GM23338 (cell line): ENCODE data around the gene REC8. TPM values are rescaled to one million over a fixed set of nuclear protein-coding genes. Genes with fewer than 3 reads are reported as not detected.
A peak's percentile ranks its signal among the peaks of the same experiment; 100 is the strongest.

Experiments used
- ATAC-seq: fragments of 200-7000 bp; cut with Tn5 transposase; 3 replicates; pipeline ENCODE4 v1.9.1; 2020
- DNase-seq: peaks from one replicate; pipeline ENCODE4 v3.0.0-alpha.2; 2015; ENCODE audit warnings: low spot score
- H2AFZ ChIP-seq: fragments of 200-600 bp; sonication (generic); 2 replicates; pipeline ENCODE4 v1.8.0; 2016; ENCODE audit warnings: antibody characterized with exemption, mild to moderate bottlenecking, moderate library complexity
- H3F3A ChIP-seq: fragments of 200-600 bp; sonication (generic); replicated peaks from 2 replicates; pipeline ENCODE4 v1.8.0; 2017; ENCODE audit warnings: antibody characterized with exemption, mixed run types, low read depth
- H3K27ac ChIP-seq: fragments of 200-600 bp; sonication (generic); 2 replicates; pipeline ENCODE4 v1.6.1; 2016; ENCODE audit warnings: low read depth
- H3K27me3 ChIP-seq: fragments of 200-600 bp; sonication (generic); 2 replicates; pipeline ENCODE4 v1.8.0; 2016; ENCODE audit warnings: mild to moderate bottlenecking, mixed run types, moderate library complexity; ENCODE audit not compliant: insufficient read depth
- H3K36me3 ChIP-seq: fragments of 200-600 bp; sonication (generic); 2 replicates; pipeline ENCODE4 v1.8.0; 2016; ENCODE audit warnings: mild to moderate bottlenecking; ENCODE audit not compliant: insufficient read depth
- H3K4me1 ChIP-seq: fragments of 200-600 bp; sonication (generic); 2 replicates; pipeline ENCODE4 v1.8.0; 2016; ENCODE audit warnings: mild to moderate bottlenecking, moderate library complexity; ENCODE audit not compliant: insufficient read depth
- H3K4me2 ChIP-seq: fragments of 200-600 bp; sonication (generic); 2 replicates; pipeline ENCODE4 v1.7.1; 2017; ENCODE audit warnings: mixed run types
- H3K4me3 ChIP-seq: fragments of 200-600 bp; sonication (generic); 2 replicates; pipeline ENCODE4 v1.6.1; 2016; ENCODE audit warnings: mixed run types
- H3K79me2 ChIP-seq: fragments of 200-600 bp; sonication (generic); replicated peaks from 2 replicates; pipeline ENCODE4 v1.8.0; 2017; ENCODE audit warnings: mild to moderate bottlenecking; ENCODE audit not compliant: insufficient read depth
- H3K9me2 ChIP-seq: fragments of 200-600 bp; sonication (generic); 2 replicates; pipeline ENCODE4 v1.8.0; 2017; ENCODE audit not compliant: insufficient read depth
- H4K20me1 ChIP-seq: fragments of 200-600 bp; sonication (generic); replicated peaks from 2 replicates; pipeline ENCODE4 v1.8.0; 2017; ENCODE audit warnings: mild to moderate bottlenecking; ENCODE audit not compliant: insufficient read depth
- H3K27ac Mint-ChIP-seq: 2 replicates; pipeline ENCODE4 v1.8.0; 2020; ENCODE audit warnings: inconsistent platforms, mild to moderate bottlenecking, moderate library complexity, mixed read lengths
- H3K27me3 Mint-ChIP-seq: 3 replicates; pipeline ENCODE4 v1.8.0; 2022; ENCODE audit warnings: low read depth, mild to moderate bottlenecking, moderate library complexity, mixed read lengths, inconsistent platforms; ENCODE audit not compliant: insufficient read depth, poor library complexity
- H3K36me3 Mint-ChIP-seq: 3 replicates; pipeline ENCODE4 v1.8.0; 2021; ENCODE audit warnings: low read depth, mild to moderate bottlenecking, inconsistent platforms, moderate library complexity, mixed read lengths
- H3K4me1 Mint-ChIP-seq: 3 replicates; pipeline ENCODE4 v1.8.0; 2020; ENCODE audit warnings: mild to moderate bottlenecking, inconsistent platforms, mixed read lengths
- H3K4me3 Mint-ChIP-seq: 3 replicates; pipeline ENCODE4 v1.8.0; 2021; ENCODE audit warnings: moderate library complexity, mild to moderate bottlenecking, inconsistent platforms, mixed read lengths
- H3K9me3 Mint-ChIP-seq: 3 replicates; pipeline ENCODE4 v1.8.0; 2020; ENCODE audit warnings: moderate library complexity, mild to moderate bottlenecking, inconsistent platforms, mixed read lengths
- CREB1 ChIP-seq: fragments of 250-450 bp; sonication (Bioruptor Pico); IDR thresholded peaks from 2 replicates; pipeline ENCODE4 v1.5.0; 2020; ENCODE audit warnings: low read depth, mild to moderate bottlenecking, moderate library complexity
- EZH2 ChIP-seq: fragments of 200-600 bp; sonication (generic); IDR thresholded peaks from one replicate; pipeline ENCODE4 v1.8.0; 2017; ENCODE audit warnings: antibody characterized with exemption, mild to moderate bottlenecking, low read depth; ENCODE audit not compliant: unreplicated experiment
- EZH2phosphoT487 ChIP-seq: fragments of 200-600 bp; sonication (generic); IDR thresholded peaks from one replicate; pipeline ENCODE4 v1.8.1; 2018; ENCODE audit warnings: antibody characterized with exemption; ENCODE audit not compliant: unreplicated experiment
- JUNB ChIP-seq: IDR thresholded peaks from one replicate; pipeline ENCODE4 v1.6.1; 2016; ENCODE audit warnings: antibody characterized with exemption; ENCODE audit not compliant: unreplicated experiment
- NANOG ChIP-seq: IDR thresholded peaks from 2 replicates; pipeline ENCODE4 v1.6.1; 2016; ENCODE audit warnings: antibody characterized with exemption, borderline replicate concordance
- POLR2AphosphoS5 ChIP-seq: IDR thresholded peaks from 2 replicates; pipeline ENCODE4 v1.6.1; 2016; ENCODE audit warnings: antibody characterized with exemption, low read depth
- STAT1 ChIP-seq: IDR thresholded peaks from one replicate; pipeline ENCODE4 v1.6.1; 2016; ENCODE audit warnings: antibody characterized with exemption; ENCODE audit not compliant: unreplicated experiment
- ZNF114 ChIP-seq: fragments of 250-450 bp; sonication (Bioruptor Pico); IDR thresholded peaks from 2 replicates; pipeline ENCODE4 v1.5.0; 2020; ENCODE audit warnings: mild to moderate bottlenecking, moderate library complexity
- polyA plus RNA-seq: library from polyadenylated mRNA; unstranded; fragments of >200 nt; fragmentation: Nextera tagmentation; extraction: Ambion mirVana; gene quantifications from 2 replicates; pipeline ENCODE4 v1.2.1, GENCODE V29; 2016
- total RNA-seq: library from RNA; depleted of rRNA; stranded (reverse); fragments of >200 nt; shearing (Covaris generic); gene quantifications from 2 replicates; pipeline ENCODE4 v1.2.3, GENCODE V29; 2014
- TF ChIP-seq, protein P1 (sequence below): IDR thresholded peaks from one replicate; pipeline ENCODE4 v1.6.1; 2018; ENCODE audit warnings: antibody characterized with exemption; ENCODE audit not compliant: unreplicated experiment
- TF ChIP-seq, protein P2 (sequence below): IDR thresholded peaks from 2 replicates; pipeline ENCODE4 v1.6.1; 2016; ENCODE audit warnings: antibody characterized with exemption
- TF ChIP-seq, protein P3 (sequence below), 2 experiments: fragments of 200-600 bp in 1 of 2; sonication (generic) in 1 of 2; conservative IDR thresholded peaks; 2 replicates each; pipeline versions ENCODE4 v1.5.1 to v1.6.1; 2016 to 2017; ENCODE audit warnings: antibody characterized with exemption in 2 of 2, low read depth in 2 of 2, mild to moderate bottlenecking in 2 of 2, moderate library complexity in 1 of 2

Gene REC8
- total and polyA plus RNA-seq, 2 experiments from 2014 or later, result 25.7 to 36.8 TPM

GRCh38 chr14:24212924-24213865 lies 41.3 kb downstream of the REC8 start, which contains the start of gene CHMP4A (continued):
- TF ChIP-seq, protein P1, sequence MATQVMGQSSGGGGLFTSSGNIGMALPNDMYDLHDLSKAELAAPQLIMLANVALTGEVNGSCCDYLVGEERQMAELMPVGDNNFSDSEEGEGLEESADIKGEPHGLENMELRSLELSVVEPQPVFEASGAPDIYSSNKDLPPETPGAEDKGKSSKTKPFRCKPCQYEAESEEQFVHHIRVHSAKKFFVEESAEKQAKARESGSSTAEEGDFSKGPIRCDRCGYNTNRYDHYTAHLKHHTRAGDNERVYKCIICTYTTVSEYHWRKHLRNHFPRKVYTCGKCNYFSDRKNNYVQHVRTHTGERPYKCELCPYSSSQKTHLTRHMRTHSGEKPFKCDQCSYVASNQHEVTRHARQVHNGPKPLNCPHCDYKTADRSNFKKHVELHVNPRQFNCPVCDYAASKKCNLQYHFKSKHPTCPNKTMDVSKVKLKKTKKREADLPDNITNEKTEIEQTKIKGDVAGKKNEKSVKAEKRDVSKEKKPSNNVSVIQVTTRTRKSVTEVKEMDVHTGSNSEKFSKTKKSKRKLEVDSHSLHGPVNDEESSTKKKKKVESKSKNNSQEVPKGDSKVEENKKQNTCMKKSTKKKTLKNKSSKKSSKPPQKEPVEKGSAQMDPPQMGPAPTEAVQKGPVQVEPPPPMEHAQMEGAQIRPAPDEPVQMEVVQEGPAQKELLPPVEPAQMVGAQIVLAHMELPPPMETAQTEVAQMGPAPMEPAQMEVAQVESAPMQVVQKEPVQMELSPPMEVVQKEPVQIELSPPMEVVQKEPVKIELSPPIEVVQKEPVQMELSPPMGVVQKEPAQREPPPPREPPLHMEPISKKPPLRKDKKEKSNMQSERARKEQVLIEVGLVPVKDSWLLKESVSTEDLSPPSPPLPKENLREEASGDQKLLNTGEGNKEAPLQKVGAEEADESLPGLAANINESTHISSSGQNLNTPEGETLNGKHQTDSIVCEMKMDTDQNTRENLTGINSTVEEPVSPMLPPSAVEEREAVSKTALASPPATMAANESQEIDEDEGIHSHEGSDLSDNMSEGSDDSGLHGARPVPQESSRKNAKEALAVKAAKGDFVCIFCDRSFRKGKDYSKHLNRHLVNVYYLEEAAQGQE, result peak; percentile 31
- no peak for TF ChIP-seq JUNB
- peak; percentile 97 for TF ChIP-seq CREB1
- TF ChIP-seq POLR2AphosphoS5, result peak; percentile 98
- TF ChIP-seq EZH2phosphoT487, result no peak
- no peak for TF ChIP-seq ZNF114
- TF ChIP-seq, protein P2, sequence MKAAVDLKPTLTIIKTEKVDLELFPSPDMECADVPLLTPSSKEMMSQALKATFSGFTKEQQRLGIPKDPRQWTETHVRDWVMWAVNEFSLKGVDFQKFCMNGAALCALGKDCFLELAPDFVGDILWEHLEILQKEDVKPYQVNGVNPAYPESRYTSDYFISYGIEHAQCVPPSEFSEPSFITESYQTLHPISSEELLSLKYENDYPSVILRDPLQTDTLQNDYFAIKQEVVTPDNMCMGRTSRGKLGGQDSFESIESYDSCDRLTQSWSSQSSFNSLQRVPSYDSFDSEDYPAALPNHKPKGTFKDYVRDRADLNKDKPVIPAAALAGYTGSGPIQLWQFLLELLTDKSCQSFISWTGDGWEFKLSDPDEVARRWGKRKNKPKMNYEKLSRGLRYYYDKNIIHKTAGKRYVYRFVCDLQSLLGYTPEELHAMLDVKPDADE, result peak; percentile 62; the same call in 1 of the 2 replicates
- TF ChIP-seq EZH2, result no peak

DNA sequence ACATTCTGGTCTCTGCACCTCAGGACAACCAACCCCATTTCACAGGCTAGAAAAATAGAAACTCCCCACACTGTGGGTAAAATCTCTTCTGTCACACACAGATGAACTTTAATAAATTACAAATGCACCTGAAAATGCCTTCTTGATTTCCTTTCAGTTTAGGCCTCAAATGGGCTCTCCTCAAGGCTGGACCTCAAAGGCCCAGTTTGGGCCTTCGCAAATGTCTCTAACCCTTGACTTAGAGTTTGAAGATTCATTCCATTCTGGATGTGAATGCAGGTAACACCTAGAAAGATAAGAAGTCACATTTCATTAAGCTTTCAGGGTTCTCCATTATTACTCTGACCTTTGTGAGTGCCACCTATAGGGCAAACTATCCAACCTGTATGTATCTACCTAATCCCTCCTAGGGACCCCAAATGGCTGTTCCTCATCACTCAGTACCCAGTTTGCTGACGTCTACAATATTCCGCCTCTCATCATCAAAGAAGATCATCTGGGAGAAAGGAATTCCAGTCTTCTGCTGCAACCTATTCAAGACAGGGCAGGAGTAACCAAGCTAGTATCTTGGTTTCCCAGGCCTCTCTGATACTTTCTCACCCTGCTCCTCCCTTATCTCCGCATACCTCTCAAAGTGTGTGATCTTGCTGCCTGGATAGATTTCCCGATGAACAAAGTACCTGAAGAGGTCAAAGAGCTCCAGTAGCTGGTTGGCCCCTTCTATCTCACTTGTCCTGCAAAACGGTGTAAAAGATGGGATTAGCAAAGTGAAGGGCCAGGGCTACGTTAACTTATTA lies 42.2 kb downstream of the REC8 start:
- Histone ChIP-seq H3K4me3 (peak overlapping the region; percentile 83), H3K36me3 (no peaks in the 10 kb centered on the region), H3K4me1 (peaks cover 16% of the 10 kb centered on the region), H3K79me2 (peaks cover under 1% of the 10 kb centered on the region), H3K4me2 (peak overlapping the region; percentile 70), H3K9me2 (no peaks in the 10 kb centered on the region), H2AFZ (no peak overlapping the region), H3K27ac (peak overlapping the region; percentile 94), H3K27me3 (no peaks in the 10 kb centered on the region), H4K20me1 (no peaks in the 10 kb centered on the region; the same call in 1 of the 2 replicates), H3F3A (peaks cover 29% of the 10 kb centered on the region)
- Mint-ChIP-seq H3K4me1 (peaks cover 19% of the 10 kb centered on the region), H3K36me3 (peaks cover 51% of the 10 kb centered on the region), H3K27ac (peak overlapping the region; percentile 99), H3K9me3 (peaks cover 3% of the 10 kb centered on the region; the same call in 2 of the 3 replicates), H3K27me3 (peaks cover 19% of the 10 kb centered on the region), H3K4me3 (peak overlapping the region; percentile 93)
- ATAC-seq (no peak), DNase-seq (no peak)
- TF ChIP-seq, protein P1, result no peak
- TF ChIP-seq STAT1, result no peak
- TF ChIP-seq, protein P3, sequence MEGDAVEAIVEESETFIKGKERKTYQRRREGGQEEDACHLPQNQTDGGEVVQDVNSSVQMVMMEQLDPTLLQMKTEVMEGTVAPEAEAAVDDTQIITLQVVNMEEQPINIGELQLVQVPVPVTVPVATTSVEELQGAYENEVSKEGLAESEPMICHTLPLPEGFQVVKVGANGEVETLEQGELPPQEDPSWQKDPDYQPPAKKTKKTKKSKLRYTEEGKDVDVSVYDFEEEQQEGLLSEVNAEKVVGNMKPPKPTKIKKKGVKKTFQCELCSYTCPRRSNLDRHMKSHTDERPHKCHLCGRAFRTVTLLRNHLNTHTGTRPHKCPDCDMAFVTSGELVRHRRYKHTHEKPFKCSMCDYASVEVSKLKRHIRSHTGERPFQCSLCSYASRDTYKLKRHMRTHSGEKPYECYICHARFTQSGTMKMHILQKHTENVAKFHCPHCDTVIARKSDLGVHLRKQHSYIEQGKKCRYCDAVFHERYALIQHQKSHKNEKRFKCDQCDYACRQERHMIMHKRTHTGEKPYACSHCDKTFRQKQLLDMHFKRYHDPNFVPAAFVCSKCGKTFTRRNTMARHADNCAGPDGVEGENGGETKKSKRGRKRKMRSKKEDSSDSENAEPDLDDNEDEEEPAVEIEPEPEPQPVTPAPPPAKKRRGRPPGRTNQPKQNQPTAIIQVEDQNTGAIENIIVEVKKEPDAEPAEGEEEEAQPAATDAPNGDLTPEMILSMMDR (conservative IDR thresholded peaks at IDR 0.05; ENCODE audit: low read depth in 2 of 2), result no peak
- TF ChIP-seq, protein P2, result no peak
- no peak for TF ChIP-seq EZH2phosphoT487
- no peak for TF ChIP-seq NANOG
- TF ChIP-seq POLR2AphosphoS5, result no peak
